Measurements from ENCODE around the gene SGK2. TPM values are rescaled to one million over a fixed set of nuclear protein-coding genes. Genes with fewer than 3 reads are reported as not detected.

The SGK2 gene
- total and polyA plus RNA-seq, 2 experiments from 2014 or later = 0.42 TPM; not detected in 1

DNA sequence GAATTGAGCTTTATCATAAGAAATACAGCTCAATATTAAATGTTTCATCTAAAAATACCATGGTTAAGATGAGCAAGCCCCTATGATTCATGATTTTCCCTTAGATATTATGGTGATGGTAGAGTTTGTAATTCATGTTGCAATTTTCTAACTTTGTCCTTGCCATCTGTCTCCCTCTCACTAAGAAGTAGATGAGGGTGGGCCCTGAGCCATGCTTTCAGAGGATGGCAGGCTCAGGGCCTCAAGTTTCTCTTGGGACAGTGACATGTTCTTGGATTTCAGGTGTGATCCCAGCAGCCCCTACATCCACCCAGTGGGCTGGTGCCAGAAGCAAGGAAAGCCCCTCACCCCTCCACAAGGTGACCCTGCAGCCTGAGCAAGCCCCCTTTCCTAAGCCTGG, 25.8 kb upstream of the SGK2 start (continued):
- TF ChIP-seq, protein P1, sequence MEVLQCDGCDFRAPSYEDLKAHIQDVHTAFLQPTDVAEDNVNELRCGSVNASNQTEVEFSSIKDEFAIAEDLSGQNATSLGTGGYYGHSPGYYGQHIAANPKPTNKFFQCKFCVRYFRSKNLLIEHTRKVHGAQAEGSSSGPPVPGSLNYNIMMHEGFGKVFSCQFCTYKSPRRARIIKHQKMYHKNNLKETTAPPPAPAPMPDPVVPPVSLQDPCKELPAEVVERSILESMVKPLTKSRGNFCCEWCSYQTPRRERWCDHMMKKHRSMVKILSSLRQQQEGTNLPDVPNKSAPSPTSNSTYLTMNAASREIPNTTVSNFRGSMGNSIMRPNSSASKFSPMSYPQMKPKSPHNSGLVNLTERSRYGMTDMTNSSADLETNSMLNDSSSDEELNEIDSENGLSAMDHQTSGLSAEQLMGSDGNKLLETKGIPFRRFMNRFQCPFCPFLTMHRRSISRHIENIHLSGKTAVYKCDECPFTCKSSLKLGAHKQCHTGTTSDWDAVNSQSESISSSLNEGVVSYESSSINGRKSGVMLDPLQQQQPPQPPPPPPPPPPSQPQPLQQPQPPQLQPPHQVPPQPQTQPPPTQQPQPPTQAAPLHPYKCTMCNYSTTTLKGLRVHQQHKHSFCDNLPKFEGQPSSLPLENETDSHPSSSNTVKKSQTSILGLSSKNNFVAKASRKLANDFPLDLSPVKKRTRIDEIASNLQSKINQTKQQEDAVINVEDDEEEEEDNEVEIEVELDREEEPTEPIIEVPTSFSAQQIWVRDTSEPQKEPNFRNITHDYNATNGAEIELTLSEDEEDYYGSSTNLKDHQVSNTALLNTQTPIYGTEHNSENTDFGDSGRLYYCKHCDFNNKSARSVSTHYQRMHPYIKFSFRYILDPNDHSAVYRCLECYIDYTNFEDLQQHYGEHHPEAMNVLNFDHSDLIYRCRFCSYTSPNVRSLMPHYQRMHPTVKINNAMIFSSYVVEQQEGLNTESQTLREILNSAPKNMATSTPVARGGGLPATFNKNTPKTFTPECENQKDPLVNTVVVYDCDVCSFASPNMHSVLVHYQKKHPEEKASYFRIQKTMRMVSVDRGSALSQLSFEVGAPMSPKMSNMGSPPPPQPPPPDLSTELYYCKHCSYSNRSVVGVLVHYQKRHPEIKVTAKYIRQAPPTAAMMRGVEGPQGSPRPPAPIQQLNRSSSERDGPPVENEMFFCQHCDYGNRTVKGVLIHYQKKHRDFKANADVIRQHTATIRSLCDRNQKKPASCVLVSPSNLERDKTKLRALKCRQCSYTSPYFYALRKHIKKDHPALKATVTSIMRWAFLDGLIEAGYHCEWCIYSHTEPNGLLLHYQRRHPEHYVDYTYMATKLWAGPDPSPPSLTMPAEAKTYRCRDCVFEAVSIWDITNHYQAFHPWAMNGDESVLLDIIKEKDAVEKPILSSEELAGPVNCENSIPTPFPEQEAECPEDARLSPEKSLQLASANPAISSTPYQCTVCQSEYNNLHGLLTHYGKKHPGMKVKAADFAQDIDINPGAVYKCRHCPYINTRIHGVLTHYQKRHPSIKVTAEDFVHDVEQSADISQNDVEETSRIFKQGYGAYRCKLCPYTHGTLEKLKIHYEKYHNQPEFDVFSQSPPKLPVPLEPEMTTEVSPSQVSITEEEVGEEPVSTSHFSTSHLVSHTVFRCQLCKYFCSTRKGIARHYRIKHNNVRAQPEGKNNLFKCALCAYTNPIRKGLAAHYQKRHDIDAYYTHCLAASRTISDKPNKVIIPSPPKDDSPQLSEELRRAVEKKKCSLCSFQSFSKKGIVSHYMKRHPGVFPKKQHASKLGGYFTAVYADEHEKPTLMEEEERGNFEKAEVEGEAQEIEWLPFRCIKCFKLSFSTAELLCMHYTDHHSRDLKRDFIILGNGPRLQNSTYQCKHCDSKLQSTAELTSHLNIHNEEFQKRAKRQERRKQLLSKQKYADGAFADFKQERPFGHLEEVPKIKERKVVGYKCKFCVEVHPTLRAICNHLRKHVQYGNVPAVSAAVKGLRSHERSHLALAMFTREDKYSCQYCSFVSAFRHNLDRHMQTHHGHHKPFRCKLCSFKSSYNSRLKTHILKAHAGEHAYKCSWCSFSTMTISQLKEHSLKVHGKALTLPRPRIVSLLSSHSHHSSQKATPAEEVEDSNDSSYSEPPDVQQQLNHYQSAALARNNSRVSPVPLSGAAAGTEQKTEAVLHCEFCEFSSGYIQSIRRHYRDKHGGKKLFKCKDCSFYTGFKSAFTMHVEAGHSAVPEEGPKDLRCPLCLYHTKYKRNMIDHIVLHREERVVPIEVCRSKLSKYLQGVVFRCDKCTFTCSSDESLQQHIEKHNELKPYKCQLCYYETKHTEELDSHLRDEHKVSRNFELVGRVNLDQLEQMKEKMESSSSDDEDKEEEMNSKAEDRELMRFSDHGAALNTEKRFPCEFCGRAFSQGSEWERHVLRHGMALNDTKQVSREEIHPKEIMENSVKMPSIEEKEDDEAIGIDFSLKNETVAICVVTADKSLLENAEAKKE (CRISPR knock-in tag; IDR thresholded peaks at IDR 0.05) = no peak
- TF ChIP-seq EZH2 (IDR thresholded peaks at IDR 0.05; ENCODE audit: low read depth, unreplicated experiment) (no peak), EZH2phosphoT487 (IDR thresholded peaks at IDR 0.05; ENCODE audit: unreplicated experiment) (no peak)

DNA sequence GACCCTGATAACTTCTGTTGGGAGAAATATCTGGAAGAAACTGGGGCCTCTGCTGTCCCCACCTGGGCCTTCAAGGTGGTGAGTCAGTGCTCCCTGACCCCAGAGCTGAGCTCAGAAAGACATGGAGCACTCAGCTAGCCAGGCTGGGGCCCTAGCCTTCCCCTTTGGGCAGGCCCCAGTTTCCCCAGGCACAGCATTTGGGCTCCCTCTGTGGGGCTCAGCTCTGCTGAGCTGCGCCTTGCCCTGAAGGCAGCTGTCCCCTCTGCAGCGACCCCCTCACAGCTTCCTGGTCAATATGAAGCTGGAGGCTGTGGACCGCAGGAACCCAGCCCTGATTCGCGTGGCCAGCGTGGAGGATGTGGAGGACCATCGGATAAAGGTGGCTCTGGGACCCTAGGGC, 24.8 kb upstream of the SGK2 start:
- no peaks in the 10 kb centered on the region; the same call in 1 of the 3 replicates for H3K9me3 Mint-ChIP-seq
- H3F3A ChIP-seq (replicated peaks; ENCODE audit: low read depth) = no peaks in the 10 kb centered on the region
- no peaks in the 10 kb centered on the region for H3K27me3 ChIP-seq (ENCODE audit: insufficient read depth)
- ATAC-seq (no peak), DNase-seq (ENCODE audit: low spot score) (no peak)
- H3K9me2 ChIP-seq (ENCODE audit: insufficient read depth) = no peaks in the 10 kb centered on the region
- no peaks in the 10 kb centered on the region for H4K20me1 ChIP-seq (replicated peaks; ENCODE audit: insufficient read depth)
- H3K79me2 ChIP-seq (replicated peaks; ENCODE audit: insufficient read depth) = no peaks in the 10 kb centered on the region
- no peaks in the 10 kb centered on the region for H3K4me1 Mint-ChIP-seq
- H3K27ac ChIP-seq (ENCODE audit: low read depth) = no peak overlapping the region
- H3K27ac Mint-ChIP-seq = no peak overlapping the region
- H3K36me3 Mint-ChIP-seq (ENCODE audit: low read depth) = peaks cover 9% of the 10 kb centered on the region; the same call in 1 of the 3 replicates
- no peak overlapping the region for H2AFZ ChIP-seq
- no peak overlapping the region for H3K4me3 Mint-ChIP-seq
- H3K36me3 ChIP-seq (ENCODE audit: insufficient read depth) = no peaks in the 10 kb centered on the region
- peaks cover 9% of the 10 kb centered on the region for H3K27me3 Mint-ChIP-seq (ENCODE audit: insufficient read depth, low read depth, poor library complexity)
- H3K4me1 ChIP-seq (ENCODE audit: insufficient read depth) = no peaks in the 10 kb centered on the region
- H3K4me3 ChIP-seq = no peak overlapping the region
- no peak overlapping the region for H3K4me2 ChIP-seq
- no peak for TF ChIP-seq NANOG (IDR thresholded peaks at IDR 0.05; ENCODE audit: borderline replicate concordance)
- TF ChIP-seq, protein P2, sequence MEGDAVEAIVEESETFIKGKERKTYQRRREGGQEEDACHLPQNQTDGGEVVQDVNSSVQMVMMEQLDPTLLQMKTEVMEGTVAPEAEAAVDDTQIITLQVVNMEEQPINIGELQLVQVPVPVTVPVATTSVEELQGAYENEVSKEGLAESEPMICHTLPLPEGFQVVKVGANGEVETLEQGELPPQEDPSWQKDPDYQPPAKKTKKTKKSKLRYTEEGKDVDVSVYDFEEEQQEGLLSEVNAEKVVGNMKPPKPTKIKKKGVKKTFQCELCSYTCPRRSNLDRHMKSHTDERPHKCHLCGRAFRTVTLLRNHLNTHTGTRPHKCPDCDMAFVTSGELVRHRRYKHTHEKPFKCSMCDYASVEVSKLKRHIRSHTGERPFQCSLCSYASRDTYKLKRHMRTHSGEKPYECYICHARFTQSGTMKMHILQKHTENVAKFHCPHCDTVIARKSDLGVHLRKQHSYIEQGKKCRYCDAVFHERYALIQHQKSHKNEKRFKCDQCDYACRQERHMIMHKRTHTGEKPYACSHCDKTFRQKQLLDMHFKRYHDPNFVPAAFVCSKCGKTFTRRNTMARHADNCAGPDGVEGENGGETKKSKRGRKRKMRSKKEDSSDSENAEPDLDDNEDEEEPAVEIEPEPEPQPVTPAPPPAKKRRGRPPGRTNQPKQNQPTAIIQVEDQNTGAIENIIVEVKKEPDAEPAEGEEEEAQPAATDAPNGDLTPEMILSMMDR (conservative IDR thresholded peaks at IDR 0.05; ENCODE audit: low read depth in 2 of 2) = no peak
- TF ChIP-seq EZH2 (IDR thresholded peaks at IDR 0.05; ENCODE audit: low read depth, unreplicated experiment) = no peak
- no peak for TF ChIP-seq CREB1 (CRISPR knock-in tag; IDR thresholded peaks at IDR 0.05; ENCODE audit: low read depth)
- no peak for TF ChIP-seq ZNF114 (CRISPR knock-in tag; IDR thresholded peaks at IDR 0.05)
- TF ChIP-seq, protein P3, sequence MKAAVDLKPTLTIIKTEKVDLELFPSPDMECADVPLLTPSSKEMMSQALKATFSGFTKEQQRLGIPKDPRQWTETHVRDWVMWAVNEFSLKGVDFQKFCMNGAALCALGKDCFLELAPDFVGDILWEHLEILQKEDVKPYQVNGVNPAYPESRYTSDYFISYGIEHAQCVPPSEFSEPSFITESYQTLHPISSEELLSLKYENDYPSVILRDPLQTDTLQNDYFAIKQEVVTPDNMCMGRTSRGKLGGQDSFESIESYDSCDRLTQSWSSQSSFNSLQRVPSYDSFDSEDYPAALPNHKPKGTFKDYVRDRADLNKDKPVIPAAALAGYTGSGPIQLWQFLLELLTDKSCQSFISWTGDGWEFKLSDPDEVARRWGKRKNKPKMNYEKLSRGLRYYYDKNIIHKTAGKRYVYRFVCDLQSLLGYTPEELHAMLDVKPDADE (IDR thresholded peaks at IDR 0.05) = no peak
- TF ChIP-seq EZH2phosphoT487 (IDR thresholded peaks at IDR 0.05; ENCODE audit: unreplicated experiment) = no peak

Data from GM23338 (cell line).